Measurements from ENCODE around the gene SPINK1. TPM values are rescaled to one million over a fixed set of nuclear protein-coding genes. Genes with fewer than 3 reads are reported as not detected.
"Not testable (repeated sequence)": the region's sequence is repeated elsewhere in the genome, so short reads cannot be mapped to it uniquely, and the experiment has no call there.

The SPINK1 gene
- not detected for polyA plus RNA-seq (2012; ENCODE audit: low read depth, missing spikeins)

DNA sequence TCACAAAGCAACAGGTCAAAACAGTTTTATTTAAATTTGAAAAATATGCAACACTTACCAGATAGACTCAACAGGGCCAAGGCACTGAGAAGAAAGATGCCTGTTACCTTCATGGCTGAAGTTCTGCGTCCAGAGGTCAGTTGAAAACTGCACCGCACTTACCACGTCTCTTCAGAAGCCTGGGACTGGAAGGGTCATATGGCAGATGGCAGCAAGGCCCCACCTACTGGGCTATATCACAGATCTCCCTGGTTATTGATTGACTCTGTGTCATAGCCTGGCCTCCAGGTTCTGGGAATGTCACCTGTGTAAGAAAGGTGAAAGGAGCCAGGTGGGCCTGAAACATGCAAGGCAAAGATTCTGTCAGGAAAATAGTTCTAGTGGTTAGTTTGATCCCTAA lies at the start of gene SPINK1:
Gene SPINK1 (minus strand): TSS at position 207 of the 400 bp plus-strand sequence. CDS start 94 bp downstream, at position 113.
- DNase-seq (ENCODE audit: insufficient read length, low spot score) (no peak), FAIRE-seq (no peak)
- TF ChIP-seq SPI1 (IDR thresholded peaks at IDR 0.05; ENCODE audit: low read depth, low read length) (no peak), TAF1 (IDR thresholded peaks at IDR 0.05; ENCODE audit: low read depth, low read length) (no peak), POLR2A (IDR thresholded peaks at IDR 0.05; ENCODE audit: low read depth, low read length) (no peak), POLR2AphosphoS5 (IDR thresholded peaks at IDR 0.05; ENCODE audit: low read depth, low read length) (no peak), POU2F2 (IDR thresholded peaks at IDR 0.05; ENCODE audit: low read depth, low read length) (no peak), PAX5 (IDR thresholded peaks at IDR 0.05; ENCODE audit: insufficient read depth, low read length, severe bottlenecking) (no peak)

DNA sequence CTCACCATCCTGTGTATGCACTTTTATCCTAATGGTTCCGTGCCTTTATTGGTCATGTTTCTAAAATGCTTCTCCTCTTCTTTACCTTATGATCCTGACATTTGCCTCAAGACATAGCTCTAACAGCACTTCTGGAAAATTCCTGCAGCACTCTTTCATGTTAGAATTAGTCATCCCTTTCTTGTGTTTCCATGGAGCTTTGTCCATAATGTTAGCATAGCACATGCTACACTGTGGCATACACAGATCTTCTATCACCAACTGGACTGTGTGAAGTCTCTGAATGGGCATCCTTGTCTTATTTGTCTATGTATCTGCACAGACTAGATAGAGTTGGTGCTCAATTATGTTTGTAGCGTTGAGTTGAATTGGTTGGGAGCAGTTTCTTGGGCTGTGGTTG lies 49.0 kb upstream of the SPINK1 start:
- TF ChIP-seq POU2F2 (IDR thresholded peaks at IDR 0.05; ENCODE audit: low read depth, low read length) (no peak), TAF1 (IDR thresholded peaks at IDR 0.05; ENCODE audit: low read depth, low read length) (no peak), POLR2AphosphoS5 (IDR thresholded peaks at IDR 0.05; ENCODE audit: low read depth, low read length) (no peak)
- DNase-seq (ENCODE audit: insufficient read length, low spot score) (no peak), FAIRE-seq (no peak)

DNA sequence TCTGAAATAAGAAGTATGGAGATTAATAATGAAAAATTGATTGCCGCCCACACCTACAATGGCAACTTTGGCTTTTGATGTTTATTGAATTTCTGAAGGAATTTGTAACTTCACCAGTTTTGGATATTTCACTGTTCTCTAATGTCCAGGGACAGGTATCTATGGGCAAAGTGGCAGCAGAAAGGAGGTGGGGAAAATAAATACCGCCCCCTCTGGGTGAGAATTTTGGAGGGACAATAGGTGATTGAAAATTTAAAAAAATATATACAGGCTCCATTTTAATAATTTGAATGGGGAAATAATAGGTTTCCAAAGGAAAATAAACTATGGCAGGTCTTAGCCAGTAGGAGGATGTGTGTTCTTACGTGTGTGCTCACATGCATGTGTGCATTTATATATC lies 48.3 kb upstream of the SPINK1 start:
- no peak for DNase-seq (ENCODE audit: insufficient read length, low spot score)
- no peak for TF ChIP-seq TAF1 (IDR thresholded peaks at IDR 0.05; ENCODE audit: low read depth, low read length)
- no peak for TF ChIP-seq SPI1 (IDR thresholded peaks at IDR 0.05; ENCODE audit: low read depth, low read length)
- TF ChIP-seq PAX5 (IDR thresholded peaks at IDR 0.05; ENCODE audit: insufficient read depth, low read length, severe bottlenecking) = no peak
- no peak for TF ChIP-seq POU2F2 (IDR thresholded peaks at IDR 0.05; ENCODE audit: low read depth, low read length)
- no peak for TF ChIP-seq POLR2AphosphoS5 (IDR thresholded peaks at IDR 0.05; ENCODE audit: low read depth, low read length)
- no peak for TF ChIP-seq POLR2A (IDR thresholded peaks at IDR 0.05; ENCODE audit: low read depth, low read length)
- FAIRE-seq = no peak

- FAIRE-seq (no peak), DNase-seq (ENCODE audit: insufficient read length, low spot score) (no peak)
- TF ChIP-seq PAX5 (IDR thresholded peaks at IDR 0.05; ENCODE audit: insufficient read depth, low read length, severe bottlenecking) (no peak), TAF1 (IDR thresholded peaks at IDR 0.05; ENCODE audit: low read depth, low read length) (no peak), SPI1 (IDR thresholded peaks at IDR 0.05; ENCODE audit: low read depth, low read length) (no peak), POU2F2 (IDR thresholded peaks at IDR 0.05; ENCODE audit: low read depth, low read length) (no peak), POLR2A (IDR thresholded peaks at IDR 0.05; ENCODE audit: low read depth, low read length) (no peak), POLR2AphosphoS5 (IDR thresholded peaks at IDR 0.05; ENCODE audit: low read depth, low read length) (no peak)
Measured at GRCh38 chr5:147878066-147878759, 46.7 kb upstream of the SPINK1 start, which contains the start of gene SCGB3A2. SCGB3A2 (plus strand) TSS chr5:147878711; CDS start chr5:147878804, 93 bp downstream.

- FAIRE-seq (no peak), DNase-seq (ENCODE audit: insufficient read length, low spot score) (no peak)
- no peak for TF ChIP-seq POU2F2 (IDR thresholded peaks at IDR 0.05; ENCODE audit: low read depth, low read length)
- TF ChIP-seq POLR2A (IDR thresholded peaks at IDR 0.05; ENCODE audit: low read depth, low read length) = no peak
- no peak for TF ChIP-seq TAF1 (IDR thresholded peaks at IDR 0.05; ENCODE audit: low read depth, low read length)
- no peak for TF ChIP-seq SPI1 (IDR thresholded peaks at IDR 0.05; ENCODE audit: low read depth, low read length)
- no peak for TF ChIP-seq POLR2AphosphoS5 (IDR thresholded peaks at IDR 0.05; ENCODE audit: low read depth, low read length)
- TF ChIP-seq PAX5 (IDR thresholded peaks at IDR 0.05; ENCODE audit: insufficient read depth, low read length, severe bottlenecking) = no peak
Measured at GRCh38 chr5:147876626-147877025, 45.2 kb upstream of the SPINK1 start.

DNA sequence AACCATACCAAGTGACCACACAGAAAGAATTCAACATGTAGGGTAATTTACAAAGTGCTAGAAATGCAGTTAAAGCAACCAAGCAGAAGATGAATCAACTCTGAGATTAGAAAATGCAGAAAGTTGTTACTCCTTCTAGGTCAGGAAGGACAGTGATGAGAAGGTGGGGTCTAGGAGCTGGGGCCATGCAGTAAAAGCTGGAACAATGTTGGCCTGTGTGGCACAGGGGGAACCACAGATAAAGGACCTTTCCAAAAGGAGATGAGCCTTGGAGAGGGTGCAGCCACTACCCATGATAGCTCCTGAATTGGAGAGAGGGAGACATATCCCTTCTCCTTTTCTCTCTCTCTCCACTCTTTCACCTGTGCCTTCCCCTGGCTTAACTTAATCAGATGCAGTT lies 44.7 kb upstream of the SPINK1 start:
- DNase-seq (ENCODE audit: insufficient read length, low spot score) (no peak), FAIRE-seq (no peak)
- TF ChIP-seq POLR2AphosphoS5 (IDR thresholded peaks at IDR 0.05; ENCODE audit: low read depth, low read length) (no peak), POU2F2 (IDR thresholded peaks at IDR 0.05; ENCODE audit: low read depth, low read length) (no peak), POLR2A (IDR thresholded peaks at IDR 0.05; ENCODE audit: low read depth, low read length) (no peak), PAX5 (IDR thresholded peaks at IDR 0.05; ENCODE audit: insufficient read depth, low read length, severe bottlenecking) (no peak), SPI1 (IDR thresholded peaks at IDR 0.05; ENCODE audit: low read depth, low read length) (no peak), TAF1 (IDR thresholded peaks at IDR 0.05; ENCODE audit: low read depth, low read length) (no peak)

DNA sequence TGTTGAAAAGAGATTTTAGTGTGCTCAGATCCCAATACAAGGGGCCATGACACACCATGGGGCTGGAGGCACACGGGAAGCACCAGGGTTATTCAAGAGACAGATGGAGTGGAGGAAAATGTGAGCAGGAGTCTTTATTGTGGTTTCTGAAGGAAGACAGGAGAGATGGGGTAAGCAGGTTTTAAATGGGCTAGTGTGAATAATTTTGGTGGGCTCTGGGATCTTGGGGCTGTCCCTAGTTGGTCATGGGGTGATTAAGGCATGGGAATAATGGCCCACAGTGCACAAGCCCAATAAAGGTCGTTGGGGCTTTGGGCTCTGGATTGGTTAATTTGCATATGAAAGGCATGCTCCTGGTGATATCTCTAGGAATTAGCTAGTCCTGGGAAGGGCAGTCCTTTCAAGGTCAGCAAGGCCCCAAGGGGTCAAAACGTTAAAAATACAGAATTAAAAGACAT lies 43.5 kb upstream of the SPINK1 start:
- DNase-seq (ENCODE audit: insufficient read length, low spot score) (no peak), FAIRE-seq (no peak)
- TF ChIP-seq SPI1 (IDR thresholded peaks at IDR 0.05; ENCODE audit: low read depth, low read length) = no peak

DNA sequence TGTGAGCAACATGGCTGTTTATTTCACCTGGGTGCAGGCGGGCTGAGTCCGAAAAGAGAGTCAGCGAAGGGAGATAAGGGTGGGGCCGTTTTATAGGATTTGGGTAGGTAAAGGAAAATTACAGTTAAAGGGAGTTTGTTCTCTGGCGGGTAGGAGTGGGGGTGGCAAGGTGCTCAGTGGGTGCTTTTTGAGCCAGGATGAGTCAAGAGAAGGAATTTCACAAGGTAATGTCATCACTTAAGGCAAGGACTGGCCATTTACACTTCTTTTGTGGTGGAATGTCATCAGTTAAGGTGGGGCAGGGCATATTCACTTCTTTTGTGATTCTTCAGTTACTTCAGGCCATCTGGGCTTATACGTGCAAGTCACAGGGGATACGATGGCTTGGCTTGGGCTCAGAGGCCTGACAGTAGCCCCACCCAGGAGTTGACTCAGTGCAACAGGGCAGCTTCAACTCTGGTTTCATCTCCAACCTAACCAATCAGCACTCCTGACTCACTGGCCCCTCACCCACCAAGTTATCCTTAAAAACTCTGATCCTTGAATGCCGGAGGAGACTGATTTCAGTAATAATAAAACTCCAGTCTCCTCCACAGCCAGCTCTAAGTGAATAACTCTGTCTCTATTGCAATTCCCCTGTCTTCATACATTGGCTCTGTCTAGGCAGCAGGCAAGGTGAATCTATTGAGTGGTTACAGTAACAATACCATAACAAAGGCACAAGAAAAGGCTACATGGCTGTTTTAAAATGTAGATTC lies 42.8 kb upstream of the SPINK1 start:
- not testable (repeated sequence) for FAIRE-seq; DNase-seq (ENCODE audit: insufficient read length, low spot score)

GRCh38 chr5:147872744-147873435 lies 41.4 kb upstream of the SPINK1 start:
- not testable (repeated sequence) for DNase-seq (ENCODE audit: insufficient read length, low spot score); FAIRE-seq

DNA sequence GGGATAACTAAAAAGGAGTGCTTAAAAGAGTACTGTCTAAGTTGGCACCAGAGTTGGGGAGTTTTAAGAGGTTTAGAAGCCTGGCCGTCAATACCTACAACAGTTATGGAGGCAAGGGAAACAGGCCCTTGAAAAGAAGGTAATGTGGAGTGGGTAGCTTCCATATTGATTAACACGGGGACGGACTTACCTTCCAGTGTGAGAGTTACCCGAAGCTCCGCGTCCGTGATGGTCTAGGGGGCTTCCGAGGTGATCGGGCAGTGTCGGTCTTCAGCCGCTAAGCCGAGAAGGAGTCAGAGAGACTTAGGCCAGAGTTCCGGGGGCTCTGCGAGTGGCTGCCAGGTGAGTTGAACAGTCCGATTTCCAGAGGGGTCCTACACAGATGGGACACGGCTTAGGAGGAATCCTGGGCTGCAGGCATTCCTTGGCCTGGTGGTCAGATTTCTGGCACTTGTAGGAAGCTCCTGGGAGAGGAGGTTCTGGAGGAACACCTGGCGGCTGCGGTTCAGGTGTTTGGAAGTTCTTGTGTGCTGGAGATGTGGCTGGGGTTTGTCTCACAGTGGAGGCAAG lies 40.6 kb upstream of the SPINK1 start:
- DNase-seq (ENCODE audit: insufficient read length, low spot score); FAIRE-seq: not testable (repeated sequence)

- not testable (repeated sequence) for DNase-seq (ENCODE audit: insufficient read length, low spot score); FAIRE-seq
Measured at GRCh38 chr5:147869892-147870291, 38.4 kb upstream of the SPINK1 start.

Data from GM12891 (cell line).